Esophagus muscularis mucosa (tissue), 4 donors: ENCODE data around the gene CHN1.

Experiments used
- CTCF ChIP-seq, 3 experiments: fragments of 200-600 bp in 2 of 3; fragments of 450-650 bp in 1 of 3; sonication (generic) in 2 of 3; IDR thresholded peaks; one replicate each; pipeline ENCODE4 v1.5.1; 2017 to 2019; ENCODE audit warnings: antibody characterized with exemption in 3 of 3, mild to moderate bottlenecking in 2 of 3, moderate library complexity in 1 of 3
- EP300 ChIP-seq: sonication (generic); formaldehyde crosslinking; IDR thresholded peaks from one replicate; pipeline ENCODE4 v1.6.1; 2017; ENCODE audit warnings: antibody characterized with exemption
- POLR2AphosphoS5 ChIP-seq, 2 donors: sonication (generic); formaldehyde crosslinking; IDR thresholded peaks; one replicate each; pipeline ENCODE4 v1.6.1; 2017; ENCODE audit warnings: antibody characterized with exemption in 2 of 2

GRCh38 chr2:175007510-175007909 is 2.3 kb upstream of the CHN1 start:
- no peak for TF ChIP-seq CTCF (IDR thresholded peaks at IDR 0.05)
- TF ChIP-seq EP300: no peak
- no peak for TF ChIP-seq POLR2AphosphoS5 (IDR thresholded peaks at IDR 0.05)
